AG10803 (cell line): Measurements from ENCODE around the gene NCS1.

ENCODE experiments used
- DNase-seq: peaks from one replicate; pipeline ENCODE4 v3.0.0; 2010; ENCODE audit warnings: low read depth
- H3K4me3 ChIP-seq: 2 replicates; pipeline ENCODE4 v1.5.1; 2011; ENCODE audit warnings: mild to moderate bottlenecking, low read length, control low read depth
- TF ChIP-seq, protein P1 (sequence below): conservative IDR thresholded peaks from 2 replicates; pipeline ENCODE4 v1.5.1; 2011; ENCODE audit warnings: mild to moderate bottlenecking, low read length, control low read depth, inconsistent platforms

Gene NCS1

DNA sequence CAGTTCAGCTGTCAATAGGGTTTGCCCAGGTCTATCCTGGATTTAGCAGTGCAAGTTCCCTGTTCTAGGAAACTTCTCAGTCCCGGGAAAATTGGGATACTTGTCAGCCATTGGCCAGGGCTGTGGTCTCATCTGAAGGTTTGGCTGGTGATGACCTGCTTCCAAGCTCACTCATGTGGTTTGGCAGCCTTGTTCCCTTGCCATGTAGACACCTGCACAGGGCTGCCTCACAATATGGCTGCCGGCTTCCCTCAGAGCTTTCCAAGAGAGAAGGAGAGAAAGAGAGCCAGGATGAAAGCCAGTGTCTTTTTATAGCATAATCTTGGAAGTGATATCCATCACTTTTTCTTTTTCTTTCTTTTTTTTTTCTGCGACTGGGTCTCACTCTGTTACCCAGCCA lies 55.6 kb downstream of the NCS1 start:
- H3K4me3 ChIP-seq, result no peak overlapping the region
- no peak for DNase-seq
- TF ChIP-seq, protein P1, sequence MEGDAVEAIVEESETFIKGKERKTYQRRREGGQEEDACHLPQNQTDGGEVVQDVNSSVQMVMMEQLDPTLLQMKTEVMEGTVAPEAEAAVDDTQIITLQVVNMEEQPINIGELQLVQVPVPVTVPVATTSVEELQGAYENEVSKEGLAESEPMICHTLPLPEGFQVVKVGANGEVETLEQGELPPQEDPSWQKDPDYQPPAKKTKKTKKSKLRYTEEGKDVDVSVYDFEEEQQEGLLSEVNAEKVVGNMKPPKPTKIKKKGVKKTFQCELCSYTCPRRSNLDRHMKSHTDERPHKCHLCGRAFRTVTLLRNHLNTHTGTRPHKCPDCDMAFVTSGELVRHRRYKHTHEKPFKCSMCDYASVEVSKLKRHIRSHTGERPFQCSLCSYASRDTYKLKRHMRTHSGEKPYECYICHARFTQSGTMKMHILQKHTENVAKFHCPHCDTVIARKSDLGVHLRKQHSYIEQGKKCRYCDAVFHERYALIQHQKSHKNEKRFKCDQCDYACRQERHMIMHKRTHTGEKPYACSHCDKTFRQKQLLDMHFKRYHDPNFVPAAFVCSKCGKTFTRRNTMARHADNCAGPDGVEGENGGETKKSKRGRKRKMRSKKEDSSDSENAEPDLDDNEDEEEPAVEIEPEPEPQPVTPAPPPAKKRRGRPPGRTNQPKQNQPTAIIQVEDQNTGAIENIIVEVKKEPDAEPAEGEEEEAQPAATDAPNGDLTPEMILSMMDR, result no peak

DNA sequence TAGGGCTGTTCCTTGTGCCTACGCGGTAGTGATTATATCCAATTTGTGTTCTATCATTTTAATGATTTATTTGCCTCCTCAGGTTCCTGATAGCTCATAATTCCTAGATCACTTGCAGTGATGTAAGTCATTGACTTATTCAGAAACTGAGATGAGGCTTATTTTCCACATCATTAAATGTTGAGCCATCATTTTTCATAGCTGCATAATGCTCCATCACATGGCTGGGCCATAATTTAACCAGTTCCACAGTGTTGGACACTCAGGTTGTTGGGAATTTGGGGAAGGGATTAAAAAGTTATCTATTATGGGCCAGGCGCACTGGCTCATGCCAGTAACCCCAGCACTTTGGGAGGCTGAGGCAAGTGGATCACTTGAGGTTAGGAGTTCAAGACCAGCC lies 57.6 kb downstream of the NCS1 start:
- TF ChIP-seq, protein P1, result no peak

DNA sequence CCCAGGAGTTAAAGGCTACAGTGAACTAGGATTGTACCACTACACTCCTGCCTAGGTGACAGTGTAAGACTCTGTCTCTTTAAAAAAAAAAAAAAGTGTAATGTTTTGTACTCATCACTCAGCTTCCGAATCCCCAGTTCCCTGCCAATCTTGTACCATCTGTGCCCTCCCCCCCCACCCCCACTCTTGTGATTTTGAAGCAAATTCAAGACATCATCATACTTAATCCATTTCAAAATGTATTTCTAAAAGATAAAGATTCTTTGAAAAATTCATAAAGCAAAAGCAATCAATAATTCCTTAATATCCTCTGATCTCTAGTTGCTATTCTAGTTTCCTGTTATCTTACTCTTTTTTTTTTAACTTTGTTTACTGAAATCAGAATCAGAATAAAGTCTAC lies 58.4 kb downstream of the NCS1 start:
- no peak overlapping the region for H3K4me3 ChIP-seq
- TF ChIP-seq, protein P1, result no peak
- DNase-seq, result no peak

More for the DNA sequence above, 57.6 kb downstream of the NCS1 start:
- no peak overlapping the region for H3K4me3 ChIP-seq
- DNase-seq, result no peak

DNA sequence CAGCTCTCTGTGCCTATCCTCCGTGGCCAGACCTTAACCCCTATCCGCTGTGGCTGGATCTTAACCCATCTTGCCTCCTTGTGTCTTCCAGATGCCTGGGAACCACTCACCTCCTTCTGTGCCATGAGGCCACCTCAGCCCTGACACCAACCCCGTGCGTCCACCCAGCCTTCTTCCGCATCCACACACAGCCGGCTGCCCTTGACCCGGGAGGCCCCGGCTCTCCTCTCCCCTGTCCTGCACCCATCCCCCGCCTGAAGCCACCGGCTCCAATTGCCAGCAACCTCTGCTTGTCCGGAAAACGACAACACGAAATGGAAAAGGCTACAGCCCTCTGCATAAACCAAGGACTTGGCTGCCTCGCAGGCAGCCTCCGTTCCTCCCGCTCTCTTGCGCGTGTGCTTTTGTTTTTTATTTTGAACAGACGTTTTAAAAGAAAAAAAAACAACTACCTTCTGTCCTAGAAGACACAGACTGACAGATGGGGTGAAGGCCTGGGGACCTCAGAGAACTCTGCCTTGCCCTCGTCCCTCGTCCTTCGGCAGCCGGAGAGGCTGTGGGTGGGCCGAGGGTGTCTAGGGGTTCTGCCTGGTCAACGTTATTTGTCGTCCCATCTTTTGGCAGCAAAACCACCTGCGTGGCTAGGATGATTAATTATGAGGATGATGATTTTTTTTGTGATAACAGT lies 60.8 kb downstream of the NCS1 start:
- TF ChIP-seq, protein P1, result no peak
- no peak overlapping the region for H3K4me3 ChIP-seq
- no peak for DNase-seq

DNA sequence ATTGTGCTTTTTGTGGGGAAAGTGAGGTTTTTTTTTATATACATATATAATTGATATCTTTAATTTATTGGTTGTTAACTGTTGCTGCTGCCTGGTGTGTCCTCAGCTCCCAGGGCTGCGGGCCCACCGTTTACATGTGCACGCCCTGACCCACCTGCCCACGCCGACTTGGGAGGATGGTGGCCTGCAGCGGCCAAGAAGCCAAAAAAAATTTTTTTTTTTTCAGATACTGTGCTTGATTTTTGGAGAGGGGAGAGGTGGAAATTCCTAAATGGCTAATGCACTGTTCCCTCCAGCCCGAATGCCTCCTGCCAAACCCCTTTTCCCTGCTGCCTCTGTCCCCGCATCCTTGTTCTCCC lies 61.4 kb downstream of the NCS1 start:
- no peak for DNase-seq
- TF ChIP-seq, protein P1, result no peak
- H3K4me3 ChIP-seq, result no peak overlapping the region

DNA sequence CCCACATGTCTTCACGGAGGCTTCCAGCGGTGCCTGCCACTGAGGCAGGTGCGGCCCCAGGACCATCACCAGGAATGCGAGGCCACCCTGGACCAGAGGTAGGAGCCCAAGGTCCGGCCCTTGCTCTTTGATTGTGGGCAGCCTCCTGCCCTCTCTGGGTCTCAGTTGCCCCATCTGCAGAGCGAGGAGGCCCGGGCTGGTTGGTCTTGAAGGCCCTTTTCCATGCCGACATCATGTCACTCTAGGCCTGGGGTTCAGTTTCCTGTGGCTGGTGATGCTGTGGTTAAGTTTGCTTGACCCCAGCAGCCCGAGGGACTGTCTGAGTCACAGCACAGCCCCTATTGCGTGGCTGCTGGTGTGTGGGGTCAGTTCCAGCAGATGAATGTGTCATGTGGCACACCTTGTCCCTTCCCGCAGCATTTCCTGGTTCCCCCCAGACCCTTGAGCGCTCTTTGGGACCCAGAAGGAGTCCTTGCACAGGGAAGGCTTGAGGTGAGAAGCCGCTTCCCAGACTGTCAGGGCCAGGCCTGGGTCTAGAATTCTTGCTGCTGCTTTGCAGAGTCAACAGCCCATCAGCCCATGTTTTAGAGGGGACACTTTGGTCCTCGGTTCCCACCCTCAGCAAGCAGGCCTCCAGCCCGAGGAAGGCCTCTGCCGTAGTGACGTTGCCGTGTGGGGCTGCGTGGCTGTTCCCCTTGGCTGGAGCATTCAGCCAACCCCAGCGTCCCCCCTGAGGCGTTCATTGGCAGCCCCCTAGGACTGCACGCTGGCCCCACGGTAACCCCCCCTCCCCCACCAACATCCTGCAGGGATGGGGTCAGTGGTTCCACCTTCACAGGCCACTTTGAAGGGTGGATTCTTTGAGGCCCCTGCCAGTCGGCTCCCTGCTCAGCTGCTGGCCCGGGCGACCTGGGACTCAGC lies 62.4 kb downstream of the NCS1 start:
- no peak overlapping the region for H3K4me3 ChIP-seq
- TF ChIP-seq, protein P1, result no peak
- DNase-seq, result no peak
